ENCODE measurements around the gene PEAK1.
A peak's percentile ranks its signal among the peaks of the same experiment; 100 is the strongest.

Gene PEAK1, protein sequence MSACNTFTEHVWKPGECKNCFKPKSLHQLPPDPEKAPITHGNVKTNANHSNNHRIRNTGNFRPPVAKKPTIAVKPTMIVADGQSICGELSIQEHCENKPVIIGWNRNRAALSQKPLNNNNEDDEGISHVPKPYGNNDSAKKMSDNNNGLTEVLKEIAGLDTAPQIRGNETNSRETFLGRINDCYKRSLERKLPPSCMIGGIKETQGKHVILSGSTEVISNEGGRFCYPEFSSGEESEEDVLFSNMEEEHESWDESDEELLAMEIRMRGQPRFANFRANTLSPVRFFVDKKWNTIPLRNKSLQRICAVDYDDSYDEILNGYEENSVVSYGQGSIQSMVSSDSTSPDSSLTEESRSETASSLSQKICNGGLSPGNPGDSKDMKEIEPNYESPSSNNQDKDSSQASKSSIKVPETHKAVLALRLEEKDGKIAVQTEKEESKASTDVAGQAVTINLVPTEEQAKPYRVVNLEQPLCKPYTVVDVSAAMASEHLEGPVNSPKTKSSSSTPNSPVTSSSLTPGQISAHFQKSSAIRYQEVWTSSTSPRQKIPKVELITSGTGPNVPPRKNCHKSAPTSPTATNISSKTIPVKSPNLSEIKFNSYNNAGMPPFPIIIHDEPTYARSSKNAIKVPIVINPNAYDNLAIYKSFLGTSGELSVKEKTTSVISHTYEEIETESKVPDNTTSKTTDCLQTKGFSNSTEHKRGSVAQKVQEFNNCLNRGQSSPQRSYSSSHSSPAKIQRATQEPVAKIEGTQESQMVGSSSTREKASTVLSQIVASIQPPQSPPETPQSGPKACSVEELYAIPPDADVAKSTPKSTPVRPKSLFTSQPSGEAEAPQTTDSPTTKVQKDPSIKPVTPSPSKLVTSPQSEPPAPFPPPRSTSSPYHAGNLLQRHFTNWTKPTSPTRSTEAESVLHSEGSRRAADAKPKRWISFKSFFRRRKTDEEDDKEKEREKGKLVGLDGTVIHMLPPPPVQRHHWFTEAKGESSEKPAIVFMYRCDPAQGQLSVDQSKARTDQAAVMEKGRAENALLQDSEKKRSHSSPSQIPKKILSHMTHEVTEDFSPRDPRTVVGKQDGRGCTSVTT (N-terminal part only)

GRCh38 chr15:77419836-77420609 lies at the start of gene PEAK1:
PEAK1 (minus strand) TSS chr15:77420104; CDS start chr15:77181926, 238,178 bp downstream.
- DNase-seq (ENCODE audit: low spot score), result peak; percentile 93

DNA sequence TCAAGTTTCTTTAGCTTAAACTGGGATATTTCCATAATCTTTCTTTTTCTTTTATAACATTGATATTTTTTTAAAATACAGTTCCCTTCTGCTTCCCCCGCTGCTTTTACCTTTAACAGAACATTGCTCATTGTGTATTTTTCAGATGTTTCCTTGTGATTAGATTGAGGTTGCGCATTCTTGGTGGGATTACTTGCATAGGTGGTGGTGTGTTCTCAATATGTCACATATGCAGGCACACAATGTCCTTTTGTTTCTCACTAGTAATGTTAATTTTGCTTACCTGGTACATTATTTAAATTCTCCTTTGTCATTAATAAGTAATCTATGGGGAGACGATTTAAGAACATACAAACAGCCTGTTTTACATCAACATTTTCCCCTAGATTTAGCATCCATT lies 49.0 kb upstream of the PEAK1 start:
- no peak for DNase-seq (ENCODE audit: low spot score)

- DNase-seq (ENCODE audit: low spot score), result no peak
Measured at GRCh38 chr15:77466521-77466920, 46.6 kb upstream of the PEAK1 start.

DNA sequence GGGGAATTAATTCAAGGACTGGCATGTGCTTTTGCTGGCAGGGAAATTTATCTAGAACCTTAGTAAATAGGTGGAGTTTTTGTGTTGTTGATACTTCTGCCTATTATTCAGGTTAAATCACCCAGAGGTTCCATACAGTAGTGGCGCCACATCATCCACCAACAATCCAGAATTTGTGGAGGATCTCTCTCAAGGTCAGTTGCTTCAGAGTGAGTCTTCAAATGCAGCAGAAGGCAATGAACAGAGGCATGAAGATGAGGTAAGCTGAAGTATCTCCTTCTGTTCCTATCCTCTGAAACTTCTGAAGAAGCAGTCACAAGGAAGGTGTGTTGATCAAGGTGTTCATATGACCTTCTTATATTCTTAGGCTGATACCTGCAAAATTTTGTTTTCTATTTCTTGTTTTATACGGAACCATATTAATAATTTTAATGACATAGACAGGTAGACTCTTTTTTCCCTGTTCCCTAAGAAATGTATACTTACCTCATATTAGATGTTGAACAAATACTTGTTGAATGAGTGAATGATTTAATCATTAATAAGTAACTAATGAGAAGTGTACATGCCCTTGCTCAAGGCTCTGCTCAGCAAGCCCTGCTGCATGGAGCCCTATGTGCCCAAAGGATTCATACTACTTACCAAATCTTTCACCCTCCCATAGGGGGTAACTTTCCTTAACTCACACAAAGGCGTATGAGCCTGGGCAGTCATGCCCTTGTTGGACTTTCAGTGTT lies 44.4 kb upstream of the PEAK1 start:
- no peak for DNase-seq (ENCODE audit: low spot score)

DNA sequence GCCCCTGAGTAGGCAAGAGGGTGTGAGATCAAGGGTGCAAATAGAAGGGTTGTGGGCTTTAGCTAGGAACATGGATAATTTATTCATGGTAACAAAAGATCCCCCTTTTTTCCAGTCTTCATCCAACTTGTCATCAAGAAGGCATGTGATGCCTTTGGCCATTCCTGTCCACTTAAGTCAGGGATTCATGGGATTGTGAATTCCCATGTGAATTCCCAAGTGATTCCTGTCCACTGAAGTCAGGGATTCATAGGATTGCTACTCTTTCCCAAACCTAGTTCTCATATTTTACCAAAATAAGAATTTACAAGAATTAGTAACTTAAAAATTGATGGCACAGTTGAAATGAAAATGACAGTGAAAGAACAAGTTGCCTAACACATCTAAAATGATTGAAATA lies 41.6 kb upstream of the PEAK1 start:
- peak; percentile 36 for DNase-seq (ENCODE audit: low spot score)

DNA sequence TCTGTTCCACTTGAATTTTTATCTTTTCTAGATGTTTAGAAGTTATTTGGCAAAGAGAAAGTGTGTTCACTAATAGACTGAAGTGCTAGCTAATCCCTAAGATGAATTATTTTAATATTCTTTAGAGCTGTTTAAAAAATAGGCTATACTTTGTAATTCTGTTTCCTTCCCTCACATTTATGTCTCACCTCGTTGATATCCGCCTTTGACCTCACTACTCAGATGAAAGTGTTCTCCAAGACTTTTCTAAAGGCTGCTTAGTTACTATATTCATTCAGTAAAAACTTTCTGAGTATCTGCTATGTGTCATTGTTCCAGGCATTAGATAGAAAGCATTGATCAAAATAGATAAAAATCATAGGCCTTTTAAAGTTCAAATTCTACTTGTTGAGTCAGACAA lies 39.1 kb upstream of the PEAK1 start:
- no peak for DNase-seq (ENCODE audit: low spot score)

- DNase-seq (ENCODE audit: low spot score), result no peak
Measured at GRCh38 chr15:77457905-77458265, 38.0 kb upstream of the PEAK1 start.

GRCh38 chr15:77457191-77457904 lies 37.4 kb upstream of the PEAK1 start:
- no peak for DNase-seq (ENCODE audit: low spot score)

DNA sequence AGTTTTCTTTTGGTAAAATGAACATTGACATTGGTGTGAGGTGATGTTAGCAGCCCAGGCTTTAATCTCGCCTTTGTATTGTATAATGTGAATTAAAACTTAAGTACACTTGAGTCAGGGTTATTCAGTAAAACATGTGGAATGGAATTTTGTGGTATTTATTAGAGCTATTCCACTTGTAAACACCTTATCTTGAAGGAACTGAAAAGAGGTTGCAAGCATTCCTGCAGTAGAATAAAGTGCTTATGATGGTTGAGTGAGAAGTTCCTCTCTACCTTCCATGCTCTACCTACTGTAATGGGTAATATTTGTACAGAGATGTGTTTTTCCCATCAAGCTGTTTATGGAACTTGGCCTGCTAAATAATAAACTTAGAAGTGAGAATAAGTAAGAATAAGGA lies 36.8 kb upstream of the PEAK1 start:
- DNase-seq (ENCODE audit: low spot score), result no peak

- DNase-seq (ENCODE audit: low spot score), result peak; percentile 33
Measured at GRCh38 chr15:77455696-77456321, 35.9 kb upstream of the PEAK1 start.

DNA sequence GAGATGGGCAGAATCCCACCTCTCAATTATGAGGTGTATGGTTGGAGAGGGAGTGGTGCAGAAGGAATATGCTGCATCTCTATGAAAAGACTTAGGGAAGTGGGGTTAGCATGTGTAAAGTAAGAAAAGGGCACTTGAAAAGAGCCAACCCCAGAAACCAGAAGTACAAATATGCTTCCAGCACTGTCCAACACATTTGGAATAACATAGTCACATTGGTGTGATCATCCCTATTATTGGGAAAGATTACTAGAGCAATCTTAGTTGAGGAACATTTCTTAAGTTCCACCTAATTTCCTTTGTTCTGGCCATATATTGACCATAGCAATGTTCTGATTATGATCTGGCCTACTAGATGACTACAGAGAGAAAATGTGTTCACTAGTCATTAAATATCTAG lies 35.0 kb upstream of the PEAK1 start:
- DNase-seq (ENCODE audit: low spot score), result no peak

DNA sequence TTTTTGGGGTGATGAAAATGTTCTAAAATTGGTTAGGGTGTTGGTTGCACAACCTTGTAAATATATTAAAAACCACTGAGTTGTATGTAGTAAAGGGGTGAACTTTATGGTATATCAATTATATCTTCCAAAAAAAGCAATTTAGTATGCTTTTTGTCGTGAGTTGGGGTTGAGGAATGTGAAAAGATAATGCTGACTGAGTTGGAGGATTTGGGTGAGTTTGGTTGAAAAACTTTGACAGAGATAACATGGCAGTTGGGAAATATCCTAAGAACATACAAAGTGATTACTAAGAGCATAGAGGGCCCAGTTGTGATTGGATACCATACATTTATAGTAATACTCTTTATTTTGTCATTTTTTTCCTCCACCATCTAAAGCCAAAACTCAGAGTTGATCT lies 34.4 kb upstream of the PEAK1 start:
- peak; percentile 22 for DNase-seq (ENCODE audit: low spot score)

- no peak for DNase-seq (ENCODE audit: low spot score)
Measured at GRCh38 chr15:77446840-77447390, 27.0 kb upstream of the PEAK1 start.

DNA sequence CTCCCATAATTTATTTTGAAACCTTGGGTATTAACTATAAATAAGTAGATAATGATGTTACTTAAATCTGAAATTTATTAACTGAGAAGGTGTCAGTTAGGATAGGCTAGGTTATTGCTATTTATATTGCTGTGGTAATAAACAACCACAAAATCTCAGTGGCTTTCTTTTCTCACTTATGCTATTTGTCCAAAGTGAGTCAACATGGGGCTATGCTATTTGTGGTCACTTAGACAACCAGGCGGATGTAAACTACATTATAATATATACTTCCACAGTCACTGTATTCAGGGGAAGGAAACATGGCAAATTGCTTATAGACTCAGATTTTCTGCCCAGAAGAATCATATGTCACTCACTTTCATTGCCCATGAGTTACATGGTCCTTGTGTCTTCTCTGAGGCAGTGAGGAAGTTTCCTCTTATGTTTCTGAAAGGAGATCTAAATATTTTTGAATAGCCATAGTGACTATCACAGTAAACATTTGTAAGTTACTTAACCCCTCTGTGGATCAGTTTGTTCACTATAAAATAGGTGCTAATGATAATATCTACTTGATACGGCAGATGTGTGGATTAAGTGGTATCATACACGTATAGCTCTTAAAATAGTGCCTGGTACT lies 20.6 kb upstream of the PEAK1 start:
- DNase-seq (ENCODE audit: low spot score), result no peak

DNA sequence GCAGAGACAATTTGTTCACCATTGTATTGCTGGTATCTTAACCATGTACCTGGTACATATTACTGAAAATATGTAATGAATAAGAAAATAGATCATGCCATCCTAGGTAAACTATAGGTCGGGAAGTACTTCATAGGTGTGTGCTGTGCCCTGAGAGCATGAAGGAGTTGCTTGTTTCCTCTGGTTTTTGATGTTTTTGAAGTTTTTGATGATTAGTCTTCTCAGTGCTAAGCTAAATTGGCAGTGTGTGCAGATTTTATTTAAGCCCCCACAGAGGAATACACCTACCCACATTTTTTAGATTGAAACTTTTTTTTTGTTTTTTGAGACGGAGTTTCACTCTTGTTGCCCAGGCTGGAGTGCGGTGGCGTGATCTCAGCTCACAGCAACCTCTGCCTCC lies 17.4 kb upstream of the PEAK1 start:
- DNase-seq (ENCODE audit: low spot score), result no peak

- no peak for DNase-seq (ENCODE audit: low spot score)
Measured at GRCh38 chr15:77436822-77437221, 16.9 kb upstream of the PEAK1 start.

GRCh38 chr15:77430652-77431051 lies 10.7 kb upstream of the PEAK1 start:
- DNase-seq (ENCODE audit: low spot score), result no peak

GRCh38 chr15:77430213-77430612 lies 10.3 kb upstream of the PEAK1 start:
- no peak for DNase-seq (ENCODE audit: low spot score)

DNA sequence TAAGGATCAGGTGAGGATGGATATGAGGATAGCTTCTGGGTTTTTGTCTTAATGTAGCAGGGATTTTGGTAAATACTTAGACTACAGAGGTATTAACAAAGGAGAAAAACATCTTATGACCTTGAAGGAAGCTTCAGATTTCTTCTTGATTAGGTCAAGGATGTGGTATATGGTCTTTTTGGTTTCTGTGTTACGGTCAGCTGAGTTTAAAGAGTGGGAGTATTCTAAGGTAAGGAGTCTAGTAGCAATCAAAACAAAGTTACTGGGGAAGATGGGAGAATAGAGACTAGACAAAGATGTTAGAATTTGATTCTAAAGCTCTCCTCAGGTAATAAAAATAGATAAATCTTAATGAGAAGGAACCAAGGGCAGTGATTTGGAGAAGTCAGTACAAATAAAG lies 7.0 kb upstream of the PEAK1 start:
- no peak for DNase-seq (ENCODE audit: low spot score)
